Measurements from ENCODE around the gene ADAD2.

Gene ADAD2

GRCh38 chr16:84214451-84215066 lies 23.6 kb downstream of the ADAD2 start:
- TF ChIP-seq POLR2AphosphoS5 (IDR thresholded peaks at IDR 0.05; ENCODE audit: low read depth, low read length) (no peak), SIN3A (IDR thresholded peaks at IDR 0.05; ENCODE audit: borderline replicate concordance, insufficient read depth, low read length) (no peak), FOXP2 (optimal IDR thresholded peaks at IDR 0.05; ENCODE audit: borderline replicate concordance, extremely low read depth, extremely low read length, insufficient read depth) (no peak), TAF1 (IDR thresholded peaks at IDR 0.05; ENCODE audit: borderline replicate concordance, insufficient read depth, low read length) (no peak)
- TF ChIP-seq, protein P1, sequence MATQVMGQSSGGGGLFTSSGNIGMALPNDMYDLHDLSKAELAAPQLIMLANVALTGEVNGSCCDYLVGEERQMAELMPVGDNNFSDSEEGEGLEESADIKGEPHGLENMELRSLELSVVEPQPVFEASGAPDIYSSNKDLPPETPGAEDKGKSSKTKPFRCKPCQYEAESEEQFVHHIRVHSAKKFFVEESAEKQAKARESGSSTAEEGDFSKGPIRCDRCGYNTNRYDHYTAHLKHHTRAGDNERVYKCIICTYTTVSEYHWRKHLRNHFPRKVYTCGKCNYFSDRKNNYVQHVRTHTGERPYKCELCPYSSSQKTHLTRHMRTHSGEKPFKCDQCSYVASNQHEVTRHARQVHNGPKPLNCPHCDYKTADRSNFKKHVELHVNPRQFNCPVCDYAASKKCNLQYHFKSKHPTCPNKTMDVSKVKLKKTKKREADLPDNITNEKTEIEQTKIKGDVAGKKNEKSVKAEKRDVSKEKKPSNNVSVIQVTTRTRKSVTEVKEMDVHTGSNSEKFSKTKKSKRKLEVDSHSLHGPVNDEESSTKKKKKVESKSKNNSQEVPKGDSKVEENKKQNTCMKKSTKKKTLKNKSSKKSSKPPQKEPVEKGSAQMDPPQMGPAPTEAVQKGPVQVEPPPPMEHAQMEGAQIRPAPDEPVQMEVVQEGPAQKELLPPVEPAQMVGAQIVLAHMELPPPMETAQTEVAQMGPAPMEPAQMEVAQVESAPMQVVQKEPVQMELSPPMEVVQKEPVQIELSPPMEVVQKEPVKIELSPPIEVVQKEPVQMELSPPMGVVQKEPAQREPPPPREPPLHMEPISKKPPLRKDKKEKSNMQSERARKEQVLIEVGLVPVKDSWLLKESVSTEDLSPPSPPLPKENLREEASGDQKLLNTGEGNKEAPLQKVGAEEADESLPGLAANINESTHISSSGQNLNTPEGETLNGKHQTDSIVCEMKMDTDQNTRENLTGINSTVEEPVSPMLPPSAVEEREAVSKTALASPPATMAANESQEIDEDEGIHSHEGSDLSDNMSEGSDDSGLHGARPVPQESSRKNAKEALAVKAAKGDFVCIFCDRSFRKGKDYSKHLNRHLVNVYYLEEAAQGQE (IDR thresholded peaks at IDR 0.05; ENCODE audit: insufficient read depth in 1 of 2, low read depth in 2 of 2, low read length in 2 of 2), result no peak

DNA sequence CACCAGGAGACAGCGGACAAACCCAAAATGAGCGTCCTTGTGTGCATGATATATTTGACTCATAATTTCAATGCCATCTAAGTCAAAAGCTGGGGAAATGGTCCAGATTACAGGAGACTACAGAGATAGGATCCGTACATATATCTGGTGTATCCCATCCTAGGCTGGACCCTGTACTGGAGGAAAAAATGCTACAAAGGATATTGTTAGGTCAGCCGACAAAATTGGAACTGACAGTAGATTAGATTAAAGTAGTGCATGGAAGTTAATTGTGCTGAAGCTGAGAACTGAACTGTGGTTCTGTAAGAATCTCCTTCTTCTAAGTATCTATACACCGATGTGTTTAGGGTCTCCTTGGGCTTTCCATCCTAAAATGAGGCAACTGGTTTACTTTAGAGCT lies 24.6 kb downstream of the ADAD2 start:
- no peak for TF ChIP-seq SIN3A (IDR thresholded peaks at IDR 0.05; ENCODE audit: borderline replicate concordance, insufficient read depth, low read length)
- TF ChIP-seq, protein P1 (IDR thresholded peaks at IDR 0.05; ENCODE audit: insufficient read depth in 1 of 2, low read depth in 2 of 2, low read length in 2 of 2), result no peak
- TF ChIP-seq FOXP2 (optimal IDR thresholded peaks at IDR 0.05; ENCODE audit: borderline replicate concordance, extremely low read depth, extremely low read length, insufficient read depth), result no peak
- no peak for TF ChIP-seq TAF1 (IDR thresholded peaks at IDR 0.05; ENCODE audit: borderline replicate concordance, insufficient read depth, low read length)
- TF ChIP-seq POLR2AphosphoS5 (IDR thresholded peaks at IDR 0.05; ENCODE audit: low read depth, low read length), result no peak

DNA sequence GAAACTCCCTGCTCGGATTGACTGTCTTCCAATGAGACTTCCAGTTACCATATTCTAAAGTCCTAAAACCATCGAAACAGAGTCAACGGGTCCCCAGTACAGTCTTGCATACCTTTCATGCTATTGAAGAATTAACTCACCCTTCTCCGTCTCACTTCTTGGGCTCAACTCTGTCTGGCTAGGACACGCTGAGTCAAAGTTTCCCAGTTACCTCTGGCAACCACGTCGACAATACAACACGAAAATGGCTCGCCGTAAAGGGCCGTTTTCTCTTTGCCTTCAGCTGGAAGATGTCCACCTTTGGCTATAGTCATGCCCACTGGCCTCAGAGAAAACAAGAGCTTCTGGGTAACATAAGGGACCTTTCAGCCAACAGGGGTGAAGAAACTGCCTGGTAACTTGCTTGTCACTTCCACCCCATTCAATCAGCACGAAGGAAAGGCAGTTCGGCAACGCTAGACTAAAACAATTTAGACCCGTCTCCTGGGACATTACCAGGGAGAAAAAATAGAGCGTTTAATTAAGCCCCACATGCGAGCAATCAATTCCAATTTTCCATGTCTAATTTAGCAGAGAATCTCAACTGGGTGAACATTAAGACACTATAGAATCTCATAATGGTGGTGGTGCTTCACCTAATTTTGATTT lies 27.3 kb downstream of the ADAD2 start:
- TF ChIP-seq, protein P1 (IDR thresholded peaks at IDR 0.05; ENCODE audit: insufficient read depth in 1 of 2, low read depth in 2 of 2, low read length in 2 of 2), result no peak
- TF ChIP-seq SIN3A (IDR thresholded peaks at IDR 0.05; ENCODE audit: borderline replicate concordance, insufficient read depth, low read length) (no peak), POLR2AphosphoS5 (IDR thresholded peaks at IDR 0.05; ENCODE audit: low read depth, low read length) (no peak), FOXP2 (optimal IDR thresholded peaks at IDR 0.05; ENCODE audit: borderline replicate concordance, extremely low read depth, extremely low read length, insufficient read depth) (no peak), TAF1 (IDR thresholded peaks at IDR 0.05; ENCODE audit: borderline replicate concordance, insufficient read depth, low read length) (no peak)

DNA sequence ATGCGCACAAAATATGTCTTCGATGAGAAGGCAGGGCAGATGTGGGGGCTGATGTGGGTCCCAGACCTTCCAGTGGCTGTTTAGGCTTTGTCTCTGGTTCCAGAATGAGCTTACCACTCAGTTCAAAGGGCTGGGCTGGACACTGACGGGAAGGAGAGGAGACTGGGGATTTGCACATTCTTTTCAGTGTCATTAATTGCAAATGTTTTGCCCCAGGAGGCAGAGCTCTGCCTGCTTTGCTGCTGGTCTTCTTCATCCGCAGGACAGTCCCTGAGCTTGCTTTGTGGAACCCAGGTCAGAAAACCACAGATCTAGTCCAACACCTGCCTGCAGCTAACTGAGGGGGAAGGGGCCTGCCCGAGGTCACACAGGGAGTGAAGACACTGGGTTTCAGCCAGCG lies 28.0 kb downstream of the ADAD2 start:
- TF ChIP-seq FOXP2 (optimal IDR thresholded peaks at IDR 0.05; ENCODE audit: borderline replicate concordance, extremely low read depth, extremely low read length, insufficient read depth), result no peak
- no peak for TF ChIP-seq TAF1 (IDR thresholded peaks at IDR 0.05; ENCODE audit: borderline replicate concordance, insufficient read depth, low read length)
- no peak for TF ChIP-seq POLR2AphosphoS5 (IDR thresholded peaks at IDR 0.05; ENCODE audit: low read depth, low read length)
- no peak for TF ChIP-seq SIN3A (IDR thresholded peaks at IDR 0.05; ENCODE audit: borderline replicate concordance, insufficient read depth, low read length)

- TF ChIP-seq POLR2AphosphoS5 (IDR thresholded peaks at IDR 0.05; ENCODE audit: low read depth, low read length) (no peak), SIN3A (IDR thresholded peaks at IDR 0.05; ENCODE audit: borderline replicate concordance, insufficient read depth, low read length) (no peak), TAF1 (IDR thresholded peaks at IDR 0.05; ENCODE audit: borderline replicate concordance, insufficient read depth, low read length) (no peak), FOXP2 (optimal IDR thresholded peaks at IDR 0.05; ENCODE audit: borderline replicate concordance, extremely low read depth, extremely low read length, insufficient read depth) (no peak)
- TF ChIP-seq, protein P1 (IDR thresholded peaks at IDR 0.05; ENCODE audit: insufficient read depth in 1 of 2, low read depth in 2 of 2, low read length in 2 of 2), result no peak
These were observed 29.9 kb downstream of the ADAD2 start for GRCh38 chr16:84220851-84221250.

Data from PFSK-1 (cell line).